ENCODE results near the gene IL20RA. TPM values are rescaled to one million over a fixed set of nuclear protein-coding genes. Genes with fewer than 3 reads are reported as not detected.
A peak's percentile ranks its signal among the peaks of the same experiment; 100 is the strongest.
"Not testable (repeated sequence)": the region's sequence is repeated elsewhere in the genome, so short reads cannot be mapped to it uniquely, and the experiment has no call there.

The IL20RA gene
- total RNA-seq, 1 donor from 2014 or later: 10.1 TPM

DNA sequence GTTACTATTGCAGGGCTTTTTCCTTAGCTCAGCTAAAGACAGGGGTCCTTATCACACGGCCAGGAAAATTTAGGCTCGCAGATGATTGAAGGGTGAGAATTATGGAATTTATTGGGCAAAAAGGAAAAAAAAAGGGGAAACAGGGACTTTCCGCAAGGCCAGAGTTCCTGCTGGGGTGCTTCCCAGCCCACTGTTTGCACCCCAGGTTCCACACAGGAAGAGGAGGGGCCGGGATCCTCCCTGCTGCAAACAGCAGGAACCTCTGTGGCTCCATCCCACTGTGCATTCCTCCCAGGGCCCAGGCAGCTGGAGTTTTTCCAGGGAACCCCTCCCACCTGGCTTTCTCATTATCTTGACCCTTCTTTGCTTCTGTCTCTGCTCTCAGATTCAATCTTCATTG, 35.9 kb upstream of the IL20RA start:
- H3K36me3 ChIP-seq: no peaks in the 10 kb centered on the region
- no peak for DNase-seq
- peaks cover 5% of the 10 kb centered on the region for H3K4me1 ChIP-seq
- H3K4me3 ChIP-seq: no peak overlapping the region
- H3K9me3 ChIP-seq (replicated peaks): no peaks in the 10 kb centered on the region
- no peak for TF ChIP-seq CTCF (IDR thresholded peaks at IDR 0.05; ENCODE audit: borderline replicate concordance)
- intact Hi-C loops (cut with micrococcal nuclease): no loop called here
- H3K27me3 ChIP-seq (ENCODE audit: low read depth): no peaks in the 10 kb centered on the region
- H3K27ac ChIP-seq (replicated peaks): no peak overlapping the region

DNA sequence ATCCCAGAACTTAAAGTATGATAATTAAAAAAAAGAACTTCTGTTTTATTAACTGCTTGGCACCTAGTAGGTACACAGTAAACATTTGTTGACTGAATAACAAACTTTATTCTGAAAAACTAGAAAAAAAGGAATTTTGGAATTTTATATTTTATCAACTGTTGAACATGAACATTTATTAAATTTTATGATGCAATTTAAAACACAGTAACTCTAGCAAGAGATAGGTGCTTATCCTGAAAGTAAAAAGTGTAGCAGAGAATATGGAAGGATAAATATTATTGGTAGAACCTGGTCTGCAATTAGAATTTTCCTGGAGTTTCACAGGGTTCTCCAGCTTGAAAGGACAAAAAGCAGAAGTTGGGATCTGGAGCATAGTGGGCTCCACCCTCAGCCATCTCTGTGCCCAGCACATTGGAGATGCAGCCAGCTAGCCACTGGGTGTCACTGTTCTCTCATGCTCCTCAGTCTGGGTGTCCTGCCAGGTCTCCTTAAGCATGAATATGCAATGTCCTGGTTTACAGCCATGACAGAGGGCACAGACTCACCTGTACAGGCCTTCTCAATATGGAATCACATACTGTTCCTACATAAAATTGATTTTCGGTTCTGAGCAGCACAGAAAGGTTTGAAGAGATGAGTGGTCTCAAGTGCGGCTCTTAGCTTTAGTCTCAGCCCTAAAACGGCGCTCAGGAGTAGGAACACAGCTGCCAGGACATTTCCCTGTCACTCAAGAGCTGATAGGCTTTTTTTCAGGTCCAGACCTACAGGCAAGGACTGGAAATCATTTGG, 31.7 kb upstream of the IL20RA start:
- Histone ChIP-seq H3K4me1 (peaks cover 5% of the 10 kb centered on the region), H3K9me3 (replicated peaks) (no peaks in the 10 kb centered on the region), H3K36me3 (no peaks in the 10 kb centered on the region), H3K4me3 (no peak overlapping the region), H3K27ac (replicated peaks) (no peak overlapping the region), H3K27me3 (ENCODE audit: low read depth) (no peaks in the 10 kb centered on the region)
- peak; percentile 83 for TF ChIP-seq CTCF (IDR thresholded peaks at IDR 0.05; ENCODE audit: borderline replicate concordance)
- intact Hi-C loops (cut with micrococcal nuclease): no loop called here
- DNase-seq: peak; percentile 63

DNA sequence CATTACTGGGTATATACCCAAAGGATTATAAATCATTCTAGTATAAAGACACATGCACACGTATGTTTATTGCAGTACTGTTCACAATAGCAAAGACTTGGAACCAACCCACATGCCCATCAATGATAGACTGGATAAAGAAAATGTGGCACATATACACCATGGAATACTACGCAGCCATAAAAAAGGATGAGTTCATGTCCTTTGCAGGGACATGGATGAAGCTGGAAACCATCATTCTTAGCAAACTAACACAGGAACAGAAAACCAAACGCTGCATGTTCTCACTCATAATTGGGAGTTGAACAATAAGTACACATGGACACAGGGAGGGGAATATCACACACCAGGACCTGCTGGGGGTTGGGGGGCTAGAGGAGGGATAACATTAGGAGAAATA, 31.0 kb upstream of the IL20RA start:
- H3K36me3 ChIP-seq; intact Hi-C loops (cut with micrococcal nuclease); H3K27ac ChIP-seq (replicated peaks); H3K4me1 ChIP-seq; H3K27me3 ChIP-seq (ENCODE audit: low read depth); H3K9me3 ChIP-seq (replicated peaks); DNase-seq; H3K4me3 ChIP-seq: not testable (repeated sequence)

- H3K27ac ChIP-seq (replicated peaks): no peak overlapping the region
- H3K4me3 ChIP-seq: no peak overlapping the region
- H3K27me3 ChIP-seq (ENCODE audit: low read depth): peaks cover 27% of the 10 kb centered on the region
- intact Hi-C loops (cut with micrococcal nuclease): no loop called here
- H3K4me1 ChIP-seq: no peaks in the 10 kb centered on the region
- no peak for DNase-seq
- H3K9me3 ChIP-seq (replicated peaks): no peaks in the 10 kb centered on the region
- no peak for TF ChIP-seq CTCF (IDR thresholded peaks at IDR 0.05; ENCODE audit: borderline replicate concordance)
- H3K36me3 ChIP-seq: no peaks in the 10 kb centered on the region
These were observed 25.5 kb upstream of the IL20RA start for GRCh38 chr6:137070303-137070702.

DNA sequence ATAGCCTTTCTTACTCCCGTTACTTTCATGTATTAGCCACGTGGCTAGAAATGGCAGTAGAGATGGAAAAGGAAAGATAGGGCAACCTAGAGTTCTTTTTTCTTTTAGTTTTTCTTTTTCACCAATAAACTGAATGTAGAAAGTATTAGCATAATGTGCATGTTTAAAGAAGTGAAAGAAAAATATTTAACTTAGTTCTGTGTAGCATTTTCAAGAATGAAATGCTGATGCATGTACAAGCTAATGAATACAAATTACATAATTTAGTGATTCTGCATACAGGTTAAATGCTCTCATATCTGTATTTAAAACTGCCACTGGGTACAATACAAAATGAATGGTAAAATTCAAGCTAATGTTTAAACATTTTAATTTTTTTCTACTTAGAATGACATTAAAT, 22.6 kb upstream of the IL20RA start:
- no peak for TF ChIP-seq CTCF (IDR thresholded peaks at IDR 0.05; ENCODE audit: borderline replicate concordance)
- Histone ChIP-seq H3K9me3 (replicated peaks) (no peaks in the 10 kb centered on the region), H3K4me1 (no peaks in the 10 kb centered on the region), H3K4me3 (no peak overlapping the region), H3K27me3 (ENCODE audit: low read depth) (peaks cover 33% of the 10 kb centered on the region), H3K36me3 (no peaks in the 10 kb centered on the region), H3K27ac (replicated peaks) (no peak overlapping the region)
- intact Hi-C loops (cut with micrococcal nuclease): no loop called here
- no peak for DNase-seq

DNA sequence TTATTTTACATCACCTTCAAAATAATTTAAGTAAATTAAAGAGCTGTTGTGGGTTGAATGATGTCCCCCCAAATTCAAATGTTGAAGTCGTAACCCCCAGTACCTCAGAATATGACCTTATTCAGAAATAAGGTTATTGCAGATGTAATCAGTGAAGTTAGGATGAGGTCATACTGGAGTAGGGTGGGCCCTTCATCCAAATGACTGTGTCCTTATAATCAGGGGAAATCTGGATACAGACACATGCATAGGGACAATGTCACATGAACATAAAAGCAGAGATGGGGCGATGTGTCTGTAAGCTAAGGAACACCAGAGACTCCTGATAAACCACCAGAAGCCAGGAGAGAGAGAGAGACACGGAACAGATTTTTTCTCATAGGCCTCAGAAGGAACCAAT, 13.3 kb upstream of the IL20RA start:
- no peak for TF ChIP-seq CTCF (IDR thresholded peaks at IDR 0.05; ENCODE audit: borderline replicate concordance)
- Histone ChIP-seq H3K4me1 (no peaks in the 10 kb centered on the region), H3K9me3 (replicated peaks) (no peaks in the 10 kb centered on the region), H3K4me3 (no peak overlapping the region), H3K27ac (replicated peaks) (no peak overlapping the region), H3K36me3 (no peaks in the 10 kb centered on the region), H3K27me3 (ENCODE audit: low read depth) (no peaks in the 10 kb centered on the region)
- DNase-seq: no peak
- intact Hi-C loops (cut with micrococcal nuclease): no loop called here
